Measurements from ENCODE around the gene ARRDC4.

The ARRDC4 gene

DNA sequence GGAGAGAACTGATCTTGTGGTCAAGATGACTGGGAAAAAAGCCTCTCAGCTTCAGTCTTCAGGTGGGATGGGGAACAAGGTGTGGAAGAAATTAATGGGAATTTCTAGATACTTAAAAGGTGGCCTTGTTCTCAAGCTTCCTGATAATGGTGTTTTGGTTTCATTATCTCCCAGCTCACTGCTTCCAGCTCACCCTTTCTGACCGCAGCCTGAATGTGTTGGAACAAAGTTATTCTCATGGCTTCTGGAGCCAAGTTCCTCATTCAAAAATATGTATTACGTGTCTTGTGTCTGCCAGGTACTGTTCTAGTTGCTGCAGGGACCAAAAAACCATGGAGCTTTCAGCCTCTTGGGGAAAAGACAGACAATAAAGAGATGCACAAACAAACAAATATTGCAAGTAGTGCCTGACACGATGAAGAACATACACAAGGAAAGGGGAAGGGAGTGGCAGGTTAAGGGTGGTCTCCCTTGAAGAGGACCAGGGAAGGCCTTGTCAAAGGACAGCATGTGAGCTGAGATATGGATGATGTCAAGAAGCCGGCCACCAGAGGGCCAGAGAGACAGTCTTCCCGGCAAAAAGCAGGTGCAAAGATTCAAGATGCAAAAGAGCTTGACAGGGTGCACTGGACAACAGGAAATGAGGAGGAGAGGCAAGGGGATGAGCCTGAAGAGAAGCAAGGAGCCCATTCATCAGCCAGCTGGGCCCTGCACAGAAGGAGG, 35.5 kb downstream of the ARRDC4 start:
- peak; percentile 24 for DNase-seq (ENCODE audit: low read depth)
- H3K4me3 ChIP-seq (ENCODE audit: low read length), result no peak overlapping the region
- TF ChIP-seq, protein P1, sequence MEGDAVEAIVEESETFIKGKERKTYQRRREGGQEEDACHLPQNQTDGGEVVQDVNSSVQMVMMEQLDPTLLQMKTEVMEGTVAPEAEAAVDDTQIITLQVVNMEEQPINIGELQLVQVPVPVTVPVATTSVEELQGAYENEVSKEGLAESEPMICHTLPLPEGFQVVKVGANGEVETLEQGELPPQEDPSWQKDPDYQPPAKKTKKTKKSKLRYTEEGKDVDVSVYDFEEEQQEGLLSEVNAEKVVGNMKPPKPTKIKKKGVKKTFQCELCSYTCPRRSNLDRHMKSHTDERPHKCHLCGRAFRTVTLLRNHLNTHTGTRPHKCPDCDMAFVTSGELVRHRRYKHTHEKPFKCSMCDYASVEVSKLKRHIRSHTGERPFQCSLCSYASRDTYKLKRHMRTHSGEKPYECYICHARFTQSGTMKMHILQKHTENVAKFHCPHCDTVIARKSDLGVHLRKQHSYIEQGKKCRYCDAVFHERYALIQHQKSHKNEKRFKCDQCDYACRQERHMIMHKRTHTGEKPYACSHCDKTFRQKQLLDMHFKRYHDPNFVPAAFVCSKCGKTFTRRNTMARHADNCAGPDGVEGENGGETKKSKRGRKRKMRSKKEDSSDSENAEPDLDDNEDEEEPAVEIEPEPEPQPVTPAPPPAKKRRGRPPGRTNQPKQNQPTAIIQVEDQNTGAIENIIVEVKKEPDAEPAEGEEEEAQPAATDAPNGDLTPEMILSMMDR (conservative IDR thresholded peaks at IDR 0.05; ENCODE audit: low read length), result peak; percentile 46

DNA sequence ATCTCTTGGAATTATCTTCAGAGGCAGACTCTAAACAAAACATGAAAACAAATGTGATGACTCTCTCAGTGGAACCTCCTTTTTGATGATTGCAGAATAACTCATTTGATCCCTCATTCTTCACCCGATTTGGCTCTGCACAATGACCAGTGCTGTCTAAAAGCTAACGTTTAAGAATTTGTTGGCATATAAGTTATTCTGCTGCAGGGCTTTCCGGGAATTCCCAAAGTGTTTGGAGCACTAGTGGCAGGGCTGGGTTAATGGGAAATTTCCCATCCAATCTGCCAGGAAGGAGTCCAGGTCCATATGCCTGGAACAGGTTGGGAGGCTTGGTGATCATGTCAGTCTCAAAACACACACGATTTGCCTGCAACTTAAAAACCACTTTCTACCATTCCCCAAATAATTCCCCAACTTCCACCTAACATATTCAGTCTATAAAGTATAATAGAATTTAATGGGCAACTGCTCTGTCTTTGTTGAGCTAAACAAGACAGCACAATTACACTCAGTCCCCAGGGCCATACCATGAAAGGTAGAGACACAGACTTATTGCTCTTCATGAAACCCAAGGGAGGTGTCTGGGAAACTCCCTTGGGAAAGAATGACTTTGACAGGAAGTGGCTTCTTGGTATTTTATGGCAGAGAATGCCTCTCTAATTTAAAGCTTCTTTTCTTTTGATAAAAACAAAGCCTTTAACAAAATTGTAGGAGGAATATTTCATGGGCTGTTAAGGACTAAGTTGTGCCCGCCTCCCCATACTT, 38.0 kb downstream of the ARRDC4 start:
- no peak overlapping the region for H3K4me3 ChIP-seq (ENCODE audit: low read length)
- peak; percentile 35 for DNase-seq (ENCODE audit: low read depth)
- TF ChIP-seq, protein P1 (conservative IDR thresholded peaks at IDR 0.05; ENCODE audit: low read length), result no peak

DNA sequence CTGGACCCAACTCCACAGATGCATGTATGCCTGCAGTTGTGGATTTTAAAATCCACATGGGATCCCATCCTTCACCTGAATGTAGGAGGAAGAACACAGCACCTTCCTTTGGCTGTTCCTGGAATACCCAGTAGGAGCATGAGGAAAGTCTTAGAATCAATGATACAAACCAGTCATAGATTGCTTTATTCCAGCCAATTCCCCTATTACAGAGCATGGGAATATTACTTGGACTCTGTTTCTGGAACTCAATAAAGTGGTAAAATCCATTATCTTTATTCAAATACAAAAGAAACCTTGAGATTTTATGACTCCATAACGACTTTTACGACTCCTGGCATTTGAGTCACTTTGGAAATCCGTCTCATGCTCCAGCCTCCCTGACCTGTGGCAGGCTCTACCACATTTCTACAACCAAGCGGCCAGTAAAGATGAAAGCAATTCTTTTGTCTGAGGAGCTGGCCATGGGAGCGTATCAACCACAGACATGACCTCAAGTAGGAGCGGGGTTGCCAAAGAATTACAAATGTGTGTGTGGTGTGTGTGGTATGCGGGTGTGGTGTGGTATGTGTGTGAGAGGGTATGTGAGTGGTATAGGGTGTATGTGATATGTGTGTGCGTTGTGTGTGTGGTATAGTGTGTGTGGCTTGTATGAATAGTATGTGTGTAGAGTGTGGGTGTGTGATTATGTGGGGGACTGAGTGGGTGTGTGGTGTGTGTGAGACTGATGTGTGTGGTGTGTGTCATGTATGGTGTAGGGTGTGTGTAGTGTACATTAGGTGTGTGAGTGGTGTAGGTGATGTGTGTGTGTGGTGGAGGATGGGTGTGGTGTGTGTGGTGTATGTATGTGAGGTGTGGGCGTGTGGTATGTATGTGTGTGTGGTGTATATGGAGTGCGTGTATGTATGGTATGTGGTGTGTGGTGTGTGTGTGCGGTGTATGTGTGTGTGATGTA, 40.0 kb downstream of the ARRDC4 start:
- no peak overlapping the region for H3K4me3 ChIP-seq (ENCODE audit: low read length)
- TF ChIP-seq, protein P1 (conservative IDR thresholded peaks at IDR 0.05; ENCODE audit: low read length), result no peak
- DNase-seq (ENCODE audit: low read depth), result peak; percentile 78

DNA sequence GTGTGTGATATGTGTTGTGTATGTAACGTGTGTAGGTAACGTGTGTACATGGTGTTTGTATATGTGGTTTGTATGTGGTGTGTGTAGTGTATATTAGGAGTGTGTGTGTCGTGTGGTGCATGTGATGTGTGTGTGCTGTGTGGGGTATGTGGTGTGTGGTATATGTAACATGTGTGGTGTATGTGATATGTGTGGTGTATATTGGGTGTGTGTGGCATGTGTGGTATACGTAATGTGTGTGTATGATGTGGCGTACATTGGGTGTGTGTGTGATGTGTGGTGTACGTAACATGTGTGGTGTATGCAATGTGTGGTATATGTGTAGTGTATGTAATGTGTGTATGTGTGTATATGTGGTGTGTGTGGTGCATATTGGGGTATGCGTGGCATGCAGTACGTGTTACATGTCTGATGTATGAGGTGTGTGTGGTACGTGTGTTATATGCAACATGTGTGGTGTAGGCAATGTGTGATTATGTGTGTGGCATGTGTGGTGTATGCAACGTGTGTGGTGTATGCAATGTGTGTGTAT, 41.2 kb downstream of the ARRDC4 start:
- TF ChIP-seq, protein P1 (conservative IDR thresholded peaks at IDR 0.05; ENCODE audit: low read length), result no peak
- H3K4me3 ChIP-seq (ENCODE audit: low read length), result no peak overlapping the region
- DNase-seq (ENCODE audit: low read depth), result no peak

DNA sequence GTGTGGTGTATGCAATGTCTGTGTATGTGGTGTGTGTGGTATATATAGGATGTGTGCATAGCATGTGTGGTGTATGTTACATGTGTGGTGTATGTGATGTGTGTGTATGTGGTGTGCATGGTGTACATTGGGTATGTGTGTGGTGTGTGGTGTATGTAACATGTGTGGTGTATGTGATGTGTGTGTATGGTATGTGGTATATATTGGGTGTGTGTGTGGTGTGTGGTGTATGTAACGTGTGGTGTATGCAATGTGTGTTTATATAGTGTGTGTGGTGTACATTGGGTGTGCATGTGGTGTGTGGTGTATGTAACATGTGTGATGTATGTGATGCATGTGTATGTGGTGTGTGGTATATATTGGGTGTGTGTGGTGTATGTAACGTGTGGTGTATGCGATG, 41.9 kb downstream of the ARRDC4 start:
- TF ChIP-seq, protein P1 (conservative IDR thresholded peaks at IDR 0.05; ENCODE audit: low read length), result no peak
- H3K4me3 ChIP-seq (ENCODE audit: low read length), result no peak overlapping the region

DNA sequence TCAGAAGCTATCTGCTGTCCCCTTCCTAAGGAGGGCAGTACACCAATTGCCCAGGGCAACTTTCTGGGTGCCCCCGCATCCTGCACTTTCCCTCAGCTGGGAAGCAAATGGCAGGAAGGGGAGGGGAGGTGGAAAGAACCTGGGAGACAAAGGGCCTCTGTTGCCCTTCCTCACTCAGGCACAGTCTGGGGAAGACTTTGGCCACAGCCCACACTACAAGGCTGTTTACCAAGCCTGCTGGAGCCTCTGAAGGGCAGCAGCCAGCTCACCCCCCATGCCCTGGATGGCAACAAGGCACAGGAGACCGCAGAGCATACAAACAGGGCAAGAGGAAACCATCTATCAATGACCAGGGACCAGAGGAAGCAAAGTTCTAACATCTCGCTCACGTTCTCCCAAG, 42.4 kb downstream of the ARRDC4 start:
- no peak overlapping the region for H3K4me3 ChIP-seq (ENCODE audit: low read length)
- DNase-seq (ENCODE audit: low read depth), result no peak
- TF ChIP-seq, protein P1 (conservative IDR thresholded peaks at IDR 0.05; ENCODE audit: low read length), result no peak

More for the DNA sequence above, 41.9 kb downstream of the ARRDC4 start:
- DNase-seq (ENCODE audit: low read depth), result no peak
